ENCODE data around the gene PCDH12.

PCDH12 gene

DNA sequence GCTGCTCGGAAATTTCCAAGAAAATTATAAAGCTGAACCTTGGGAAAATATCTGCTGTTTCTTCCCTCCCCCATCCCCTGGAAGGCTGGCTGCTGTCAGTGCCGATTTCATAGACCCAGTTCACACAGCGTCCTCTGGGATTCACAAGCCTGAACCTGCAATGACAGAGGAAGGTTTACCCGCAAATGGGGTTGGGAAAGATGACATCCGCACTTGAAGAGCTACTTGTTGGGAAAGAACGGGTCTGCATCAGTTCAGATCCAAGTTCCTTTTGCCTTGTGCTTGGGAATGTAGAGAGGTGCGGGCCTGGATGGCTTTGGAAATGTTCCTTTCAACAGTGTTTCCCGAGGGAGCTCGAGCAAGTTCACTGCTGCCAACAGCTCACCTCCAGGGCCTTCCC is 13.9 kb downstream of the PCDH12 start:
- Histone ChIP-seq H3K79me2 (ENCODE audit: low read length) (no peaks in the 10 kb centered on the region), H4K20me1 (ENCODE audit: insufficient read depth, low read length) (no peaks in the 10 kb centered on the region), H3K36me3 (replicated peaks; ENCODE audit: insufficient read depth, low read length) (no peaks in the 10 kb centered on the region), H3K27ac (ENCODE audit: low read length) (no peak overlapping the region), H3F3A (ENCODE audit: insufficient read depth, low read length) (peaks cover 25% of the 10 kb centered on the region), H3K9me3 (replicated peaks; ENCODE audit: insufficient read depth, low read length) (no peaks in the 10 kb centered on the region), H3K4me3 (ENCODE audit: low read length) (no peak overlapping the region), H3K4me2 (ENCODE audit: low read depth, low read length) (no peak overlapping the region), H3K9me2 (replicated peaks; ENCODE audit: insufficient read depth, low read length) (no peaks in the 10 kb centered on the region), H2AFZ (ENCODE audit: low read length) (no peak overlapping the region), H3K27me3 (replicated peaks; ENCODE audit: insufficient read depth, low read length) (no peaks in the 10 kb centered on the region), H3K4me1 (ENCODE audit: low read length) (peaks cover 35% of the 10 kb centered on the region), H3K9ac (ENCODE audit: low read length) (no peak overlapping the region)
- no peak for DNase-seq
- TF ChIP-seq, protein P1, sequence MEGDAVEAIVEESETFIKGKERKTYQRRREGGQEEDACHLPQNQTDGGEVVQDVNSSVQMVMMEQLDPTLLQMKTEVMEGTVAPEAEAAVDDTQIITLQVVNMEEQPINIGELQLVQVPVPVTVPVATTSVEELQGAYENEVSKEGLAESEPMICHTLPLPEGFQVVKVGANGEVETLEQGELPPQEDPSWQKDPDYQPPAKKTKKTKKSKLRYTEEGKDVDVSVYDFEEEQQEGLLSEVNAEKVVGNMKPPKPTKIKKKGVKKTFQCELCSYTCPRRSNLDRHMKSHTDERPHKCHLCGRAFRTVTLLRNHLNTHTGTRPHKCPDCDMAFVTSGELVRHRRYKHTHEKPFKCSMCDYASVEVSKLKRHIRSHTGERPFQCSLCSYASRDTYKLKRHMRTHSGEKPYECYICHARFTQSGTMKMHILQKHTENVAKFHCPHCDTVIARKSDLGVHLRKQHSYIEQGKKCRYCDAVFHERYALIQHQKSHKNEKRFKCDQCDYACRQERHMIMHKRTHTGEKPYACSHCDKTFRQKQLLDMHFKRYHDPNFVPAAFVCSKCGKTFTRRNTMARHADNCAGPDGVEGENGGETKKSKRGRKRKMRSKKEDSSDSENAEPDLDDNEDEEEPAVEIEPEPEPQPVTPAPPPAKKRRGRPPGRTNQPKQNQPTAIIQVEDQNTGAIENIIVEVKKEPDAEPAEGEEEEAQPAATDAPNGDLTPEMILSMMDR (IDR thresholded peaks at IDR 0.05; ENCODE audit: low read length), result no peak
- TF ChIP-seq EZH2 (optimal IDR thresholded peaks at IDR 0.05; ENCODE audit: low read depth, low read length), result no peak
- TF ChIP-seq EZH2phosphoT487 (IDR thresholded peaks at IDR 0.05; ENCODE audit: low read length), result no peak

DNA sequence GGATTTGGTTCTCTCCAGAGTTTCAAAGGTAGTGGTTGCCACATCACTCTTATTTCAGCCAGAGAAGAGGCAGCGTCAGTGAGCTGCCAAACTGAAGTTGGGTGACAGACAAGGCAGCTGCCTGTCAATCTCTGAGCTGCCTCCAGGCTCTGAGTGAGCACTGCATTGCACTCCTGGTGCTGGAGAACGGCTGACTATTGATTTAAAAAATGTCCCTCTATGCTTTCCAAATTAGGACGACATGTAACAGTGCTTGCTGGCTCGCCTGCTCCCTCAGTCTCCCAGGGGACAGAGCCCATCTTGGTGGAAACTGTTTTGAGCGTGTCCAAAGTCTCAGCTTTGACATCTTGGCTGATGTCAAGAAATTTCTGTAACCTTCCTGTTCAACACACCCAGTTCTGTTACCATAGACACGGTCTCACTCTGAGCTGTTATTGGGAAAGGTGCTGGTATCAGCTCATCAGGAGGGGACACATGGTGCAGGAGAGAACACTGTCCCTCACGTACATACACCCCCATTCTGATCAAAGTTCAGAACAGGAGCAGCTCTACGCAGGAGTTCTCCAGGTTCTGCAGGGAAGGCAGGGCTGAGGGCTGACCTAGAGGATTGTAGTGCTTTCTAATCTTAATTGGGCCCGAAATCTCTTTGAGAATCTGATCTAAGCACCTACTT is 15.7 kb downstream of the PCDH12 start:
- Histone ChIP-seq H3K27me3 (replicated peaks; ENCODE audit: insufficient read depth, low read length) (no peaks in the 10 kb centered on the region), H3K79me2 (ENCODE audit: low read length) (no peaks in the 10 kb centered on the region), H2AFZ (ENCODE audit: low read length) (no peak overlapping the region), H3K4me1 (ENCODE audit: low read length) (peaks cover 41% of the 10 kb centered on the region), H3K27ac (ENCODE audit: low read length) (no peak overlapping the region), H3K9me2 (replicated peaks; ENCODE audit: insufficient read depth, low read length) (no peaks in the 10 kb centered on the region), H3F3A (ENCODE audit: insufficient read depth, low read length) (peaks cover 25% of the 10 kb centered on the region), H3K9me3 (replicated peaks; ENCODE audit: insufficient read depth, low read length) (no peaks in the 10 kb centered on the region), H4K20me1 (ENCODE audit: insufficient read depth, low read length) (no peaks in the 10 kb centered on the region), H3K4me2 (ENCODE audit: low read depth, low read length) (peak overlapping the region; percentile 77; the same call in 1 of the 2 replicates), H3K9ac (ENCODE audit: low read length) (no peak overlapping the region), H3K4me3 (ENCODE audit: low read length) (no peak overlapping the region), H3K36me3 (replicated peaks; ENCODE audit: insufficient read depth, low read length) (no peaks in the 10 kb centered on the region)
- TF ChIP-seq, protein P1 (IDR thresholded peaks at IDR 0.05; ENCODE audit: low read length), result no peak
- TF ChIP-seq EZH2 (optimal IDR thresholded peaks at IDR 0.05; ENCODE audit: low read depth, low read length), result no peak
- no peak for TF ChIP-seq EZH2phosphoT487 (IDR thresholded peaks at IDR 0.05; ENCODE audit: low read length)
- DNase-seq, result no peak

DNA sequence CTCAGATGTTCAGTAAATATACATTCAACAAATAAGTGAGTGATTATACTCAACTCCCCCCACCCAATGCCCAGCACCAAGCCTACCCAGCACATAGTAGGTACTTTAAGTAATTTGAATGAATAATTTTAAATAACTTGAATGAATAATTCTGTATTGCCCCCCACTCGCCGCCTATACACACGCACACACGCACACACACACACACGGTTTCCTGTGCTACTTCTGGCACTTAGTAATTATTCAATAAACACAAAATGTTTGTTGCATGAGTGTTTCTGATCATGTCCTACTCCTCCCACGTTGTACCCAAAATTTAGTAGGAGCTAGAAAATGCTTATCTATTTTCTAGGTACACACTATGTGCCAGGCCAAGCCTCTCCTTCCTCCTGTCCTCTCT is 16.2 kb downstream of the PCDH12 start:
- H3K9me2 ChIP-seq (replicated peaks; ENCODE audit: insufficient read depth, low read length), result no peaks in the 10 kb centered on the region
- H3K9me3 ChIP-seq (replicated peaks; ENCODE audit: insufficient read depth, low read length), result no peaks in the 10 kb centered on the region
- H3K27ac ChIP-seq (ENCODE audit: low read length), result peak overlapping the region; percentile 85; the same call in 1 of the 2 replicates
- no peaks in the 10 kb centered on the region for H3K27me3 ChIP-seq (replicated peaks; ENCODE audit: insufficient read depth, low read length)
- no peaks in the 10 kb centered on the region for H4K20me1 ChIP-seq (ENCODE audit: insufficient read depth, low read length)
- no peak for DNase-seq
- TF ChIP-seq EZH2phosphoT487 (IDR thresholded peaks at IDR 0.05; ENCODE audit: low read length), result no peak
- TF ChIP-seq EZH2 (optimal IDR thresholded peaks at IDR 0.05; ENCODE audit: low read depth, low read length), result no peak
- TF ChIP-seq, protein P1 (IDR thresholded peaks at IDR 0.05; ENCODE audit: low read length), result no peak
- H3K4me3 ChIP-seq (ENCODE audit: low read length), result peak overlapping the region; percentile 13; the same call in 1 of the 2 replicates
- H3K79me2 ChIP-seq (ENCODE audit: low read length), result no peaks in the 10 kb centered on the region
- no peak overlapping the region for H2AFZ ChIP-seq (ENCODE audit: low read length)
- H3K4me2 ChIP-seq (ENCODE audit: low read depth, low read length), result peak overlapping the region; percentile 77
- H3F3A ChIP-seq (ENCODE audit: insufficient read depth, low read length), result peaks cover 25% of the 10 kb centered on the region
- H3K9ac ChIP-seq (ENCODE audit: low read length), result peak overlapping the region; percentile 41; the same call in 1 of the 2 replicates
- H3K36me3 ChIP-seq (replicated peaks; ENCODE audit: insufficient read depth, low read length), result no peaks in the 10 kb centered on the region
- H3K4me1 ChIP-seq (ENCODE audit: low read length), result peaks cover 41% of the 10 kb centered on the region

Data from MM.1S (cell line).